GM21528 (cell line): ENCODE measurements around the gene ALS2CL.
A peak's percentile ranks its signal among the peaks of the same experiment; 100 is the strongest.
"Not testable (repeated sequence)": the region's sequence is repeated elsewhere in the genome, so short reads cannot be mapped to it uniquely, and the experiment has no call there.

Experiments used
- ATAC-seq: cut with Tn5 transposase; IDR thresholded peaks from one replicate; pipeline ENCODE4 v1.9.1; 2021; ENCODE audit warnings: mild to moderate bottlenecking, moderate library complexity; ENCODE audit not compliant: unreplicated experiment, low FRiP score

Gene ALS2CL

DNA sequence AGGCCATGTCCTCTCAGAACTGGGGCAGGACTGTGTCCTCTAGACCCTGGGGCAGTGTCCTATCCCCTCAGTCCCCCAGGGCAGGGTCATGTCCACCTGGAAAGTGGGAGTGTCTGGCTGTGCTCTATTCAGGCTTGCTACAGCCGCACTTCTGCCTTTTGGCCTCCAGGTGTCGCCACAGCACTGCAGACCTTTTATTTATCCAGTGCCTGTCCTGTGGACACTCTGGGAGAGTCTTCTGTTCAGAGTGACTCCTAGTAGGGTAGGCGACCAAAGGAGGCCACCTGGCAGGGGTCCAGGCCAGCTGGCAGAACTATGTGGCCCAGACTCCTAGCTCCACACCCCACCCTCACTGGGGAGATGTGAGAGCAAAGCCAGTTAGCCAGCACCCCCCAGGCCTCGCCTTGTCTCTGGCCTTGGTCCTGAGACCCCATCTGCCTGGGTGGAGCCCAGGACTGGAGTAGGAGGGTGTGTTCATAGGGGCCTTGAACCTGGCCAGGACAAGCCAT, 11.6 kb upstream of the ALS2CL start:
- ATAC-seq: peak; percentile 53

DNA sequence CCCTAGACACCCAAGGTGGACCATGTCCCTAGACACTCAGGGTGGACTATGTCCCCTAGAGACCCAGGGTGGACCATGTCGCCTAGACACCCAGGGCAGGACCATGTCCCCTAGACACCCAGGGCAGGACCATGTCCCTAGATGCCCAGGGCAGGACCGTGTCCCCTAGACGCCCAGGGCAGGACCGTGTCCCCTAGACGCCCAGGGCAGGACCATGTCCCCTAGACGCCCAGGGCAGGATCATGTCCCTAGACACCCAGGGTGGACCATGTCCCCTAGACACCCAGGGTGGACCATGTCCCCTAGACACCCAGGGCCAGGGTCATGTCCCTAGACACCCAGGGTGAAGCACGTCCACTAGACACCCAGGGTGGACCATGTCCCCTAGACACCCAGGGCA, 10.9 kb upstream of the ALS2CL start:
- ATAC-seq: not testable (repeated sequence)

DNA sequence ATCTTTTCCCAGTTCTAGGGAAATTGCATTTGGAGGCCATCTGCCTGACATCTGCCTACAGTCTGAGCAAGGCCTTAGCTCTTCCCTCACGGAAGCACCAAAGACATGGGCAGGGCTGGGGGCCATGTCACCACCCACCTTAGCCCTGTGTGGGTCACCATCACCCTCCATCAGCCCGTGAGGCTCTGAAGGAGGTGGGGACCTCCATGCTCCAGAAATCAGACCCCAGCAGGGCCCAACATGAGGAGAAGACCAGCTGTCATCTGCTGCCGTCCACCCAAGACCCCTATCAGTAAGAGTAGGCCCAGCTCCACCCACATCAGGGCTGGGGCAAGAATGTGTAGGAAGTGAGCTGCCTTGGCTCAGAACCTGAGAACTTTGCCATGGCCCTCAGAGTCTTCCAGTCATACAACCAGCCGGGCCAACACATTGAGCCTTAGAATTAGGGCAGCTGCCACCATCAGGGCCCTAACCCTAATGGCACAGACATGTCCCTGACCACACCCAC, 9.6 kb upstream of the ALS2CL start:
- ATAC-seq: no peak

DNA sequence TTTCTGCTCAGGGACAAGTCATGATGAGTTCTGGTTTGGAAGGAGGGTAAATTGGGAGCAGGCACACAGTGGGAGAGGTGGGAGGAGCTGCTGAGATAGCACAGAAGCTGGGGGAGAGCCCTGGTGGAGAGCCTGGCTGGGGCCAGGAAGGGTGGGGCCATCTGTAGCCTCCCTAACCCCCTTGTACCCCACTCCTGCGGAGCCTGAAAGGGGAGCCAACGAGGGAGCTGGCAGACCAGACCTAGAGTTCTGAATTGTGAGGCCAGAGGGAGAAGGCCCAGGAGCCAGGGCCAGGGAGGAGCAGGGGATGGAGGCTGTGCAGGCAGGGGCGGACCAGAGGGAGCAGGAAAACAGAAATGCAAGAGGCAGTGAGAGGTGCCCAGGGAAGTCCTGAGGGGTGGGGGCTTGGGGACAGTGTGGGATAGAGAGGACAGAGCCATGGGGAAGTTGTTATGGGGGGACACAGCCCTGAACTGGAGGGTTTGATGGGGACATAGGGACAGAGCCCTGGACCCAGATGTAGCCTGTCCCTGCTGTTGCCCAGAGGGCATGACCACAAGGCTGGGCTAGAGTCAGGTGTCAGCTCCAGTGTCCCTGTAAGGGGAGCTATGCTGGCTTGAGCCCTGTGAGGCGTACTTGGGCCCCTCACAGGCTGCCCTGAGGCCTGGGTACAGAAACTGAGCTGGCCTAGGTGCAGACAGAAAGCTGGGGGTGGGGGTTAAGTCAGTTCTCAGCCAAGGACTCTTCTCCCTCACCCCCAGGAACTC, 8.9 kb upstream of the ALS2CL start:
- ATAC-seq: no peak

DNA sequence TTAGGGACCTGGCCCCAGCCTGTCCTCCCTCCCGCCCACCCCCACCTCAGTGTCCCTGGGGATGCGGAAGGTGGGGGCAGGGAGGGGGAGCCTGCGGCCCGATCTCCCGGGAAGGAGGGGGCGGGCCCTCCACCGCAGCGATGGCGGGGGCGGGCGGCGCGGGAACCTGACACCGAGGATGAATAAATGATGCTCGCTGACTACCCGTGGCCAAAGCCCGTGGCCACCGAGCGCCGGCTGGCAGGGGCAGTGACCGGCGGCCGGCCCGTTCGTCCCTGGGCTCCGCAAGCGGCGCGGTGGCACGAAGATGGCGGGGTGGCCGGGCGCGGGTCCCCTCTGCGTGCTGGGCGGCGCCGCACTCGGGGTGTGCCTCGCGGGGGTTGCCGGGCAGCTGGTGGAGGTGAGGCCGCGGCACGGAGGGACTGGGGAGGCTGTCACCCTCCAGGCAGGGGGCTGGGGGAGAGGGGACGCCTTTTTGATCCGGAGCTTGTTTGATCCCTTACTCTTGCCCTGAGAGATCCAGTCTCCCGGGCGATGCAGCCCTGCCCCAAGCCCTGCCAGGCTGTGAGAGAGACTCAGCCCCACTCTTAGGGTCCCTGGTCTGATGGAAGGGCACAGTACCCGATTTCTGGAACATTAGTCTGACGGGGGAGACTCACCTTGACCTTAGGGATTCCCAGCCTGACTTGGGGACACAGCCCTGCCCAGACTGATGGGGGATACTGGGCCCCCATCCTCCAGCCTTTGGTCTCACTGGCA, 7.9 kb upstream of the ALS2CL start, which contains the start of gene TMIE:
Gene TMIE, plus strand, starts transcription at position 212 of the 759 bp plus-strand sequence. Its CDS starts 96 bp downstream, at position 308.
- ATAC-seq: no peak

DNA sequence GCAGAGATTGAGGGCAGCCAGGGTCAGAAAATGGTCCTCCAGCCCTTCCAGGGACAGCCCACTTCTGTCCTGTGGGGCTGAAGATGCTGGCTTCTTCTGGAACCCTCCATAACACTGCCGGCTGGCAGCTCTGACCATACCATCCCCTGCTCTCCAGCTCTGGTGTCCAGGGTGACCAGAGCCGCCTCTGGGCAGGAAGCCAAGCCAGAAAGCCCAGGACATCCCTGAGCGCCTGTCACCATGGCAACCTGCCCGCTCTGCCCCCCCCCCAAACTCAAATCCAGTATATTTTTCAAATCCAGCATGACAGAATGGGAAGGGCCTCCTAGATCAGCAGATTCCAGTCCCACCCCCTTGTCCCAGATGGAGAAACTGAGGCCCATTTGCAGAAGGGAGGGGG, 7.3 kb upstream of the ALS2CL start:
- ATAC-seq: no peak

DNA sequence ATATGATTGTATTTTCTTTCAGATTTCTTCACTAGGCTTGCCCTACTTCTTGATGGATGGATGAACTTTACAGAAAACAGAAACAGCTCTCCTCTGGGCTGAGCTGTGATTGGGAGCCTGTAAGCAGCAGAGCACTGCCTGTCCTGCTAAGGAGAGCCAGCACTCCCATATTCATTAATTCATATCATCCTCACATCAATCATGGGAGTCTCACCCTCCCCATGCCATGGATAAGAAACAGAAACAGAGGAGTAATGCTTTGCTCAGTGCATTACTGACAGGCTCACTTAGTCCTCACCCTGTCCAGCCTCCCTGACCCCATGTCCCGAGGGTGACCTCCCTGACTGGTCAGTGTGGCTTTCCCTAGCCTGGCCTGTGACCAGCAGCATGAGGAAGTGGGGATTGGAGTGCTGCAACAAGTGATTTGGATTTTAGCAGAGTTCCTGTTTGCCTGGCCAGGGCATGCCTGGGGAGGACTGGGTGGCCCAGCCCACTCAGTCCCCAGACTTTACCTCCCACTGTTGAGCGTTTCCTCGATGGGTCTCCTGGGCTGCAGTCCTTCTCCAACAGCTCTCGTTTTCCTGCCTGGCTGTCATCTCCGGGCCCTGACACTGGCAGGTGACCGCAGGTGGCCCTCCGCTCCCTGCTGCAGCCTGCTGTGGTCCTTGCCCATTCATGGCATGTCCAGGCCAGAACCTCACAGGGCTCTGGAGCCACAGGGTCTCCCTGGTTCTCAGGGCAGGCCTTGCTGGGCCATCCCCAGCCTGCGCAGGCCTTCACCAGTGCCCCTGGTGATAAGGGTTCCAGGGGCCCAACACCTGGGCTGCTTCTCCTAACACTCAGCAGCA, 6.4 kb upstream of the ALS2CL start:
- ATAC-seq: no peak

GRCh38 chr3:46695962-46696894, 2.7 kb upstream of the ALS2CL start:
- ATAC-seq: no peak

- no peak for ATAC-seq
These were observed 1.9 kb upstream of the ALS2CL start for GRCh38 chr3:46695177-46695961.

DNA sequence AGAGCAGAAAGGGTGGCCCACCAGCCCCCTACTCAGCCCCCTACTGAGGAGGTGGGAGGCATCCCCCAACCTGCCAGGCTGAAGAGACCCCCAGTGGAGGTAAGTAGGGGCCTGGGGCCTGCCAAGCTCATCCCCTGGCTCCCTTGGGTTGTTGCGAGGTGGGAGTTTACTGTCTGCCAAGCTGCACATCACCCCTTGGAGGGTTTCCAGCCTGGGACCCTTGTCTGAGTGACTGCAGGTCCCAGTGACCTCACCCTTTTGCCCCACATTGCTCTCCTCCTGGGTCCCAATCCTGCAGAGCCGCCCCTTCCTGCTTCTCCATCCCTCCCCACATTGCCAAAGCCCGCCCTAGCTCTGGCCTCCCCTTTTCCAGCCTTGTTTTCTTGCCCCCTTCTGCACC, 1.0 kb upstream of the ALS2CL start:
- no peak for ATAC-seq

DNA sequence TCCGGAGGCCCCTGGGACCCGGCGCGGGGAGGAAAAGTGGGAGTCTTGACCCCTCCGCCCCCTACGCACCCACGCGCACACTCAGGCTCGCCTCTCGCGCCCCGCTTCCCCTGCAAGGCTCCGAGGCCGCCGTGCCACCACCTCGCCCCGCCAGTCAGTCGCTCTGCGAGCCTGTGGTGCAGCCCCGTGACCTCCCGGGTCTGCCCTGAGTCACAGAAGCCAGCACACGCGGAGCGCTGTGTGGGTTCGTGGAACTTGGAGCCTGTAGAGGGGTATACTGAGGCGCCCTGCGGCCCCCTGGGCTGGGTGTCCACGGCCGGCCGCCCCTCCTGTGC, 380 bp upstream of the ALS2CL start:
- ATAC-seq: no peak

GRCh38 chr3:46692566-46692990, 901 bp downstream of the ALS2CL start:
- no peak for ATAC-seq

DNA sequence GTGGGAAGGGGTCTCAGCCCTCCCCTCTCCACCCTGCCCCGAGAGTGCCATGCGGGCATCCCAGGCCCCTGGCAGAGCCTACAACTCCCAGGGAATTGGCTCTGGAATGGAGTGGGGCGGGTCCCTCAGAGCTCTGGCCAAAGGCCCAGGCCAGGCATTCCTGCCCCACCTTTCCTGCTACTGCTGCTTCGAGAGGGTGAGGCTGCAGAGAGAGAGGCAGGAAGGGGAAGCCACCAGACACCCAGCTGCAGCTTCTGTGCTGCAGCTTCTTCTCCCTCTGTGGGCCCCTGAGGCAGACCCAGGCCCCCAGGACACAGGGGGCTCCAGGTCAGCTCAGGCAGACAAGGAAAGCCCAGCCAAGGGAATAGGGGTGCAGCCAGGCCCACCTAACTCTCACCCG, 2.7 kb downstream of the ALS2CL start:
- ATAC-seq: no peak

DNA sequence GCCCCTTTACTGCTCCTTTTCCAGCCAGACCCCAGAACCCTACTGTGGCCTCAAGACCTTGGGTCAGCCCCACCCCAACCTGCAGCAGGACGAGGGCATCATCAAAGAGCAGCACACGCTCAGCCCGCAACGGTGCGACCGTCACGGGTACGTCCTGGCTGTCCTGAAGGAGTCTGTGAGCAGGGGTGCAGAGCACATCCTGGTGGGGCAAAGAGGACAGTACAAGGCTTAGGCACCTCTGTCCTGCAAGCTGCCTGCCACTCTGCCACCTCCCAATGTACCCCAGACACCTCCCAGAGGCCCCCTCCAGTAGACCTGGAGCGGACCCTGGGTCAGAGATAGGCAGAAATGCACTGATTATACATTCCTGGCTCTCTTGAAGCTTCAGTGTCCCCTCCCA, 8.0 kb downstream of the ALS2CL start:
- ATAC-seq: no peak

DNA sequence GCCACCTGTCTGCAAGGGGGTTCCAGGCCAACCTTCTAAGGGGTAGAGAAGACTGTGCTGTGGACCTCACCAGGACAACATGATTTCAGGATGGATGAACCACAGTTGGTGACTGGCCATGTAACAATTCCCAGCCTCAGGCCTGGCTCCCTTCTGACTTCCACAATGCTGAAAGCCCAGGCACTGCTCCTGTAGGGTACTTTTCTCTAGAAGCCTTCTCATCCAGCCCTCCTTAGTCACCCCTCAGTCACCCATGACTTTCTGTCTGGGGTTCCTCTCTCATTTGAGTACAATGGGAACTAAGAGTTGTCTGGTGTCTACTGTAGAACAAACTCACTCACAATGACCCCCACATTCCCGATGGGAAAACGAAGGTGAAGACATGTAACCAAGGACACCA, 8.6 kb downstream of the ALS2CL start:
- ATAC-seq: no peak

DNA sequence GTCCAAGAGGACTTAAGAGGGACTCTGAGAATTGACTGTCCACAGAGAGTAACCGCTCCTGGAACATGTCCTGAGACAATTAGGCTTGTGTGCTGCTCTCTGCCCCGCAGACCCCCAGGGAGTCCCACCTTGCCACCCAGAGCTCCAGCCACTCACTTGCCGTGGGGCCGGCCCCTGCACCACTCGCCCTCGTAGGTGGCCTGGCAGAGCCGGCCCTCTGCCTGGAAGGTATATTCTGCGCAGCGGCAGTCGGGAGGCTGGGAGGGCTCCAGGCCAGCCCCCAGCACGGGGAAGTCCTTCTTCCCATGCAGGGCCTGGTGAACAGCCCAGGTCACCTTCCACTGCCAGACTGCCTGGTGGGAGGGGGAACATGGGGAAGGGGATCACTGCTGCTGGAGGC, 10.5 kb downstream of the ALS2CL start:
- no peak for ATAC-seq

DNA sequence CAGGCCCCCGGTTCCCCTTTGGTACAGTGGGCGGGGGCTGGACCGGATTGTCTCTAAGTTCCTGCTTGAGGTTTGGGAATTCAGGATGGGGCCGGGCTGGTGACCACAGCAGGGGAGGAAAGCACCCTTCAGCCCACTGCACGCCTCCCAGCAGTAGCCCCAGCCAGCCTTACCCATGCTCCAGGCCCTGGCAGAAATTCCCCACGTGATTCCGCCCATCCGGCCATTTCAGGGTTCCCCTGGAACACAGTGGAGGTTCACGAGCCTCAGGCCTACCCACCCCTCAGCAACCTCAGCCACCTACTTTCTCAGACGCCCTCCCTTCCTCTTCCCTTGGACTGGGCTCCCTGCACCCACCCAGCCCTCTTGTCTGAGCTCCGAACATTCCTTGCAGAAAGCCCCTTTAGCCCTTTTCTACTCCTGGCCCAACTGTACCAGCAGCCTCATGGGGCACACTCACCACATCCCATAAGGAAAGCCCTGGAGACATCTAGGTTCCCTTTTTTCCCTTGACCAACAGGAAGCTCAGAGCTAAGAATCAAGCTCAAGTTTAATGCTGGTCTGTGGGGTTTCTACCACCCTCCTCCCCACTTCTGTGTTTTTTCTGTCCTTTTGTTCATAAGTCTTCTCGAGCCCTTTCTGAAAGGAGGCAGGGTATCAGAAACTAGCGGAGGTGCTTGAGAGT, 11.5 kb downstream of the ALS2CL start:
- ATAC-seq: no peak

- ATAC-seq: no peak
These were observed 12.1 kb downstream of the ALS2CL start for GRCh38 chr3:46681387-46681786.
